ENCODE results near the gene EVI5.
"Not testable (repeated sequence)": the region's sequence is repeated elsewhere in the genome, so short reads cannot be mapped to it uniquely, and the experiment has no call there.

The EVI5 gene

GRCh38 chr1:92746255-92746654 is 38.7 kb downstream of the EVI5 start:
- DNase-seq: not testable (repeated sequence)

GRCh38 chr1:92743221-92743620 is 41.7 kb downstream of the EVI5 start:
- DNase-seq: no peak

- DNase-seq: no peak
Observed at GRCh38 chr1:92739669-92740524, 45.0 kb downstream of the EVI5 start.

- no peak for DNase-seq
Observed at GRCh38 chr1:92736395-92736794, 48.5 kb downstream of the EVI5 start.

GRCh38 chr1:92730476-92730875 is 54.4 kb downstream of the EVI5 start:
- no peak for DNase-seq

- no peak for DNase-seq
Observed at GRCh38 chr1:92728697-92729096, 56.2 kb downstream of the EVI5 start.

GRCh38 chr1:92723713-92724112 is 61.2 kb downstream of the EVI5 start:
- DNase-seq: not testable (repeated sequence)

- DNase-seq: no peak
Observed at GRCh38 chr1:92721886-92722285, 63.0 kb downstream of the EVI5 start.

GRCh38 chr1:92721157-92721556 is 63.8 kb downstream of the EVI5 start:
- not testable (repeated sequence) for DNase-seq

- DNase-seq: not testable (repeated sequence)
Observed at GRCh38 chr1:92715476-92715951, 69.4 kb downstream of the EVI5 start.

- no peak for DNase-seq
Observed at GRCh38 chr1:92713939-92714338, 71.0 kb downstream of the EVI5 start.

- no peak for DNase-seq
Observed at GRCh38 chr1:92711473-92712165, 73.3 kb downstream of the EVI5 start.

GRCh38 chr1:92709738-92710137 is 75.2 kb downstream of the EVI5 start:
- DNase-seq: no peak

- no peak for DNase-seq
Observed at GRCh38 chr1:92708368-92708950, 76.4 kb downstream of the EVI5 start.

- no peak for DNase-seq
Observed at GRCh38 chr1:92707709-92708108, 77.2 kb downstream of the EVI5 start.

GRCh38 chr1:92707292-92707691 is 77.6 kb downstream of the EVI5 start:
- DNase-seq: no peak

- no peak for DNase-seq
Observed at GRCh38 chr1:92705446-92705845, 79.5 kb downstream of the EVI5 start.

GRCh38 chr1:92701147-92701546 is 83.8 kb downstream of the EVI5 start:
- no peak for DNase-seq

GRCh38 chr1:92698932-92699331 is 86.0 kb downstream of the EVI5 start:
- no peak for DNase-seq

GRCh38 chr1:92695104-92695503 is 89.8 kb downstream of the EVI5 start:
- DNase-seq: no peak

- DNase-seq: no peak
Observed at GRCh38 chr1:92691925-92692324, 93.0 kb downstream of the EVI5 start.

GRCh38 chr1:92690212-92690906 is 94.5 kb downstream of the EVI5 start:
- no peak for DNase-seq

- no peak for DNase-seq
Observed at GRCh38 chr1:92679980-92680379, 104.9 kb downstream of the EVI5 start.

All from activated CD4-positive, CD25-positive, alpha-beta regulatory T cell treated with anti-CD3 and anti-CD28 coated beads, Interleukin-2, amount 50 U/mL, for 72 hours (primary cell).